HepG2 (cell line): ENCODE results near the gene UTP15. TPM values are rescaled to one million over a fixed set of nuclear protein-coding genes. Genes with fewer than 3 reads are reported as not detected.

Experiments used
- ATAC-seq: fragments of 200-7000 bp; cut with Tn5 transposase; 3 replicates; pipeline ENCODE4 v1.9.1; 2020; ENCODE audit warnings: mild to moderate bottlenecking, moderate library complexity
- BruUV-seq: library from RNA; stranded (reverse); fragments of 400-500 nt; replicated peaks from 2 replicates; lab custom pipeline; 2021; lab: Mats Ljungman, UMichigan
- CTCF ChIA-PET: fragments of 300-600 bp; formaldehyde crosslinking; extraction: SDS; loops from one replicate; lab custom pipeline; 2021; ENCODE audit warnings: low total read pairs, inconsistent platforms, low intra/inter-chr PET ratio; lab: Yijun Ruan, JAX
- POLR2A ChIA-PET: fragments of 350-600 bp; sonication (Branson Sonifier 250); formaldehyde crosslinking; loops from one replicate; lab custom pipeline; 2020; ENCODE audit warnings: antibody characterized with exemption, inconsistent platforms; lab: Yijun Ruan, JAX
- DNase-seq: peaks from one replicate; pipeline ENCODE4 v3.0.0-alpha.2; 2015; ENCODE audit warnings: low spot score
- FAIRE-seq: peaks from 3 replicates; lab custom pipeline; 2011; peaks lifted over from hg19 to GRCh38; lab: Jason Lieb, UNC
- H2AFZ ChIP-seq: one replicate; pipeline ENCODE4 v1.6.1; 2011; ENCODE audit warnings: low read length, inconsistent platforms
- H3K27ac ChIP-seq: fragments of 300-600 bp; 3 replicates; pipeline ENCODE4 v1.8.0; 2011; ENCODE audit warnings: mixed run types, mild to moderate bottlenecking, mixed read lengths, low read length, inconsistent platforms; ENCODE audit not compliant: insufficient read depth; ENCODE audit errors: extremely low read length
- H3K27me3 ChIP-seq, 2 experiments: fragments of 200-600 bp in 1 of 2; 2 replicates in 1 of 2; 3 replicates in 1 of 2; pipeline versions ENCODE4 v1.6.0 to v1.8.0; 2011; ENCODE audit warnings: low read length in 2 of 2, mild to moderate bottlenecking in 2 of 2, moderate library complexity in 2 of 2, inconsistent platforms in 1 of 2; ENCODE audit not compliant: insufficient read depth in 2 of 2, control insufficient read depth in 1 of 2
- H3K36me3 ChIP-seq, 2 experiments: fragments of 200-600 bp in 1 of 2; replicated peaks in 1 of 2; 2 replicates in 1 of 2; 3 replicates in 1 of 2; pipeline versions ENCODE4 v1.5.1 to v1.8.0; 2011; ENCODE audit warnings: low read length in 2 of 2, inconsistent platforms in 1 of 2; ENCODE audit not compliant: insufficient read depth in 2 of 2, control insufficient read depth in 1 of 2
- H3K4me1 ChIP-seq: 2 replicates; pipeline ENCODE4 v1.5.1; 2012; ENCODE audit warnings: low read length, inconsistent platforms; ENCODE audit not compliant: insufficient read depth
- H3K4me2 ChIP-seq: 2 replicates; pipeline ENCODE4 v1.6.0; 2011; ENCODE audit warnings: low read depth, low read length, inconsistent platforms
- H3K4me3 ChIP-seq, 3 experiments: fragments of 200-600 bp in 1 of 3; sonication (generic), shearing (Covaris generic) in 1 of 3; replicated peaks in 1 of 3; 2 replicates each; pipeline ENCODE4 v1.5.1; 2011 to 2016; ENCODE audit warnings: low read length in 3 of 3, inconsistent platforms in 2 of 3, low read depth in 2 of 3, mild to moderate bottlenecking in 2 of 3, control low read depth in 1 of 3, mixed read lengths in 1 of 3; ENCODE audit not compliant: insufficient read depth in 1 of 3
- H3K79me2 ChIP-seq: one replicate; pipeline ENCODE4 v1.6.1; 2011; ENCODE audit warnings: low read length, inconsistent platforms; ENCODE audit not compliant: insufficient read depth
- H3K9ac ChIP-seq: 2 replicates; pipeline ENCODE4 v1.6.0; 2011; ENCODE audit warnings: mild to moderate bottlenecking, low read depth, low read length, inconsistent platforms; ENCODE audit not compliant: insufficient read depth
- H3K9me3 ChIP-seq: 2 replicates; pipeline ENCODE4 v1.5.1; 2012; ENCODE audit warnings: mild to moderate bottlenecking, low read length
- H4K20me1 ChIP-seq: 2 replicates; pipeline ENCODE4 v1.6.0; 2011; ENCODE audit warnings: inconsistent platforms, mild to moderate bottlenecking, low read length, moderate library complexity; ENCODE audit not compliant: insufficient read depth
- BCL6 ChIP-seq: IDR thresholded peaks from 2 replicates; pipeline ENCODE4 v1.6.1; 2016; ENCODE audit warnings: missing genetic modification reagents, missing compliant biosample characterization
- CEBPB ChIP-seq: IDR thresholded peaks from 2 replicates; pipeline ENCODE4 v1.6.1; 2011; ENCODE audit warnings: low read depth, low read length, improper control_type of control experiment, borderline replicate concordance
- FOXA3 ChIP-seq: IDR thresholded peaks from 2 replicates; pipeline ENCODE4 v1.6.1; 2016; ENCODE audit warnings: missing genetic modification reagents, missing compliant biosample characterization
- HNF4A ChIP-seq: sonication (generic); formaldehyde crosslinking; IDR thresholded peaks from 2 replicates; pipeline ENCODE4 v1.4.0; 2020; ENCODE audit warnings: missing genetic modification reagents
- JUND ChIP-seq: sonication (generic); formaldehyde crosslinking; IDR thresholded peaks from 2 replicates; pipeline ENCODE4 v1.8.0; 2022; ENCODE audit warnings: mild to moderate bottlenecking, missing genetic modification reagents
- MXI1 ChIP-seq: IDR thresholded peaks from 3 replicates; pipeline ENCODE4 v1.6.1; 2012; ENCODE audit warnings: low read depth, low read length, inconsistent platforms, borderline replicate concordance
- SPEN ChIP-seq: sonication (generic); formaldehyde crosslinking; IDR thresholded peaks from 2 replicates; pipeline ENCODE4 v1.5.1; 2020; ENCODE audit warnings: low read depth, mild to moderate bottlenecking, missing genetic modification reagents
- TBX3 ChIP-seq: fragments of 450-650 bp; IDR thresholded peaks from 2 replicates; pipeline ENCODE4 v1.6.1; 2017; ENCODE audit warnings: antibody characterized with exemption, mild to moderate bottlenecking, inconsistent platforms, borderline replicate concordance
- ZBTB38 ChIP-seq: sonication (generic); formaldehyde crosslinking; IDR thresholded peaks from 2 replicates; pipeline ENCODE4 v1.5.1; 2020; ENCODE audit warnings: mild to moderate bottlenecking, missing genetic modification reagents
- ZNF160 ChIP-seq: sonication (generic); formaldehyde crosslinking; IDR thresholded peaks from 2 replicates; pipeline ENCODE4 v1.8.0; 2022; ENCODE audit warnings: mild to moderate bottlenecking, inconsistent platforms, missing genetic modification reagents
- ZNF274 ChIP-seq: sonication (generic); formaldehyde crosslinking; IDR thresholded peaks from 2 replicates; pipeline ENCODE4 v1.5.1; 2020; ENCODE audit warnings: mild to moderate bottlenecking, missing genetic modification reagents
- ZNF629 ChIP-seq: sonication (generic); formaldehyde crosslinking; conservative IDR thresholded peaks from 2 replicates; pipeline ENCODE4 v1.5.0; 2020; ENCODE audit warnings: missing genetic modification reagents
- ZNF713 ChIP-seq: sonication (generic); formaldehyde crosslinking; IDR thresholded peaks from 2 replicates; pipeline ENCODE4 v1.4.0; 2020; ENCODE audit warnings: mild to moderate bottlenecking, missing genetic modification reagents
- WGBS: methylation state at CpG from one replicate; pipeline ENCODE4 v1.1.6; 2017; ENCODE audit warnings: low lambda C conversion rate; 5-methylcytosine and 5-hydroxymethylcytosine counted together
- in situ Hi-C: cut with HindIII; loops from 2 replicates; pipeline ENCODE4 v1.10.0; 2017; ENCODE audit warnings: low pct_unique_long_range_greater_than_20kb; ENCODE audit not compliant: extremely low pct_ligation_motif_present
- intact Hi-C: fragments of 100-400 bp; cut with micrococcal nuclease; formaldehyde crosslinking; loops from one replicate; pipeline ENCODE4 v1.10.0; 2022; ENCODE audit not compliant: unreplicated experiment
- polyA plus RNA-seq, 8 experiments: library from polyadenylated mRNA; depleted of rRNA in 3 of 8; stranded (reverse) in 7 of 8; unstranded in 1 of 8; fragments of >200 nt; fragmentation: Illumina TruSeq in 4 of 8; extraction: Trizol in 4 of 8; gene quantifications; 2 replicates each; pipeline versions ENCODE4 v1.2.1 to v1.2.3, GENCODE V29; 2011 to 2016; ENCODE audit warnings: low read depth in 4 of 8, missing spikeins in 1 of 8, mixed read lengths in 1 of 8; ENCODE audit not compliant: insufficient read depth in 1 of 8
- total RNA-seq, 5 experiments: library from RNA; depleted of rRNA; stranded (reverse); fragments of >200 nt; fragmentation: Illumina TruSeq; extraction: Trizol; gene quantifications; 2 replicates each; pipeline ENCODE4 v1.2.3, GENCODE V29; 2016; ENCODE audit warnings: low read depth in 1 of 5
- TF ChIP-seq, protein P1 (sequence below): IDR thresholded peaks from 2 replicates; pipeline ENCODE4 v1.6.1; 2016

UTP15 gene
- total and polyA plus RNA-seq, 2 of the 13 experiments (the other 11 are each of a cell fraction or from before 2014, with no cell fraction given), result 7.3 to 35.8 TPM

DNA sequence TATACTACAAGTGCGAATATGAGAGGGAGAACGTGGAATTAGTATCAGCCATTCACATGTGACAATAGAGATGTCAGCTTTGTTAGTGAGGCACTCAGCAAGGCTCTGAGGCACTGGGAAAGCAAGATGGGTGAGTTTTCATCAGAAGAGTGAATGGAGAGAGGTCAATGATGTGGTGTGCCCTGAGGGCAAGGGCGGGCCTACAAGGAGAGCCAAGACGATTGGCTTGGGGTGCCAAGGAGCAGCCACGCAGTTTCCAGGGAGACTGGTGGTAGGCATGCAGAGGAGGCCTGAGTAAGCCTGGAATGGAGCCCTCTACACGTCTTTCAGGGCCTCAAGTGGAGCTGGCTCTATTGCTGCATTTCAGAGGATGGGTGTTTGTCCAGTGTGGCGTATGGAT is 42.6 kb upstream of the UTP15 start (continued):
- TF ChIP-seq MXI1 (no peak), SPEN (no peak), ZNF274 (CRISPR knock-in tag) (no peak), ZBTB38 (CRISPR knock-in tag) (no peak)

DNA sequence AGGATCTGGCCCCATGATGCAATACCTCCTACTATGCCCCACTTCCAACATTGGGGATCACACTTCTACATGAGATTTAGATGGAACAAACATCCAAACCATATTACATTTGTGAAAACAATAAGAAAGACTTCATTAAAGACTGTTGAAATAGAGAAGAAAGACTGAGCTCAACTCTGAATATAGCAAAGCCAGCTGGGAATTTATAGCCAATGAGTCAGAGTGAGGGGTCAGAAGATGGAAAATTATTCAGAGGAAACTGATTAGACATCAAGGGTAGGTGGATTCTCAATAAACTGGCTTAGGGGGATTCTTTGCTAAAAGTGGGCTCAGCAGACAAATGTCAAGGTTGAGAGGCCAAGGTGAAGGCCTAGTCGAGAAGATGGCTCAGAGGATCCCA is 41.7 kb upstream of the UTP15 start:
- H3K27ac ChIP-seq, result no peak overlapping the region
- H3K4me2 ChIP-seq, result no peak overlapping the region
- no peaks in the 10 kb centered on the region for H3K36me3 ChIP-seq
- ChIA-PET CTCF (no interaction called here), POLR2A (no interaction called here)
- in situ Hi-C loops, result no loop called here
- no peak overlapping the region for H3K9ac ChIP-seq
- H3K4me1 ChIP-seq, result peaks cover 32% of the 10 kb centered on the region
- no peak for ATAC-seq
- no peaks in the 10 kb centered on the region for H3K27me3 ChIP-seq
- no peak for FAIRE-seq
- DNase-seq, result no peak
- TF ChIP-seq TBX3 (no peak), CEBPB (0 out of 2 replicates have a peak, but pooled peaks have one; percentile 6)
- no peak overlapping the region for H2AFZ ChIP-seq
- intact Hi-C loops, result no loop called here
- no peaks in the 10 kb centered on the region for H3K9me3 ChIP-seq
- H4K20me1 ChIP-seq, result no peaks in the 10 kb centered on the region
- 4% methylated on average over 1 of the region's 1 CpG for WGBS
- H3K79me2 ChIP-seq, result no peaks in the 10 kb centered on the region
- no TSS peak for BruUV-seq
- H3K4me3 ChIP-seq, result no peak overlapping the region

DNA sequence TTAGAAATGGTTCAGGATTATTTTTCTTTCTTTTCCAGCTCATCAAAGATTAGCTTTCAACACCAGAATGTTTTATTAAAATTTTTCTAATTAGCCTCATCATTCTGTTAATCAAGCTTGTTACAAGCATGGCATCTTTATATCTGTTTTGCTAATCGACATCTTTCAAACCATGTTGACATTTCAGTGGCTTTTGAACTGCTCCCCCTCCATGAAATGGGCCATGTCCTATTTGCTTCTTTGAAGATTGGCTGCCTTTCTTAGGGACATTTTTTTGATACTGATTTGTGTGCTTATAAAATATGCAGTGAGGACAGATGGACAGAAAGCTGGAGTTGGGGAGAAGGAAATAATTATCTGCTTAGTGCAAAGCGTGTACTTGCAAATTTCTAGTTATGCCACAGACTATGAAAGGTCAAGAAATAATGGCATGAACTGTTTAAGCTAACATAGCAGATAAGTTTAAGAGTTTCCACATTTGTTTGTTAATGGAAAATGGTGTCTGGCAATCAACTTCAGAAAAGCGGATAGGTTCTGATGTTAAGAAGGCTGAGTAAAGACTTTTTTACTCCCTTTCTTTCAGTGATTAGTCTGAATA is 39.8 kb upstream of the UTP15 start:
- ATAC-seq (no peak), FAIRE-seq (peak; percentile 8), DNase-seq (no peak)
- Histone ChIP-seq H3K4me2 (peak overlapping the region; percentile 49), H3K4me1 (peaks cover 27% of the 10 kb centered on the region), H3K27ac (no peak overlapping the region), H2AFZ (no peak overlapping the region), H3K36me3 (no peaks in the 10 kb centered on the region), H3K4me3 (peak overlapping the region in 1 of 3 experiments; percentile 28; a peak in 2 of 6 replicates), H3K9me3 (no peaks in the 10 kb centered on the region), H3K79me2 (no peaks in the 10 kb centered on the region), H3K27me3 (no peaks in the 10 kb centered on the region), H3K9ac (no peak overlapping the region), H4K20me1 (no peaks in the 10 kb centered on the region)
- intact Hi-C loops, result no loop called here
- POLR2A ChIA-PET, result interaction anchor here (0.8 kb wide), 1 partner anchor 28 kb away, joined by 3 read pairs; the partner anchor contains the start of gene BTF3
- in situ Hi-C loops, result no loop called here
- CTCF ChIA-PET, result no interaction called here
- no TSS peak for BruUV-seq
- WGBS, result 11% methylated on average over 3 of the region's 3 CpGs
- no peak for TF ChIP-seq JUND (CRISPR knock-in tag)
- TF ChIP-seq ZNF629 (CRISPR knock-in tag), result peak; percentile 67
- TF ChIP-seq HNF4A (CRISPR knock-in tag), result peak; percentile 57
- no peak for TF ChIP-seq ZNF160 (CRISPR knock-in tag)
- peak; percentile 72 for TF ChIP-seq FOXA3 (CRISPR knock-in tag)
- TF ChIP-seq, protein P1, sequence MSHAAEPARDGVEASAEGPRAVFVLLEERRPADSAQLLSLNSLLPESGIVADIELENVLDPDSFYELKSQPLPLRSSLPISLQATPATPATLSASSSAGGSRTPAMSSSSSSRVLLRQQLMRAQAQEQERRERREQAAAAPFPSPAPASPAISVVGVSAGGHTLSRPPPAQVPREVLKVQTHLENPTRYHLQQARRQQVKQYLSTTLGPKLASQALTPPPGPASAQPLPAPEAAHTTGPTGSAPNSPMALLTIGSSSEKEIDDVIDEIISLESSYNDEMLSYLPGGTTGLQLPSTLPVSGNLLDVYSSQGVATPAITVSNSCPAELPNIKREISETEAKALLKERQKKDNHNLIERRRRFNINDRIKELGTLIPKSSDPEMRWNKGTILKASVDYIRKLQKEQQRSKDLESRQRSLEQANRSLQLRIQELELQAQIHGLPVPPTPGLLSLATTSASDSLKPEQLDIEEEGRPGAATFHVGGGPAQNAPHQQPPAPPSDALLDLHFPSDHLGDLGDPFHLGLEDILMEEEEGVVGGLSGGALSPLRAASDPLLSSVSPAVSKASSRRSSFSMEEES (CRISPR knock-in tag), result no peak
- no peak for TF ChIP-seq BCL6 (CRISPR knock-in tag)
- no peak for TF ChIP-seq ZNF713 (CRISPR knock-in tag)
